Measurements from ENCODE around the gene KAT2A. TPM values are rescaled to one million over a fixed set of nuclear protein-coding genes. Genes with fewer than 3 reads are reported as not detected.

KAT2A gene
- total and polyA plus RNA-seq, 9 of the 15 experiments (the other 6 are each of a cell fraction or from before 2014, with no cell fraction given), result 1.5 to 80.4 (median 31.9) TPM

GRCh38 chr17:42132941-42133340 is 11.8 kb upstream of the KAT2A start:
- Histone ChIP-seq H3K79me2 (ENCODE audit: control insufficient read depth, insufficient read depth, low read length) (peaks cover 63% of the 10 kb centered on the region), H3K27me3 (ENCODE audit: control insufficient read depth in 2 of 2, insufficient read depth in 2 of 2, low read length in 2 of 2) (no peaks in the 10 kb centered on the region), H2AFZ (ENCODE audit: low read depth, low read length) (no peak overlapping the region), H3K4me2 (ENCODE audit: insufficient read depth, low read length) (no peak overlapping the region), H3K36me3 (ENCODE audit: control insufficient read depth, insufficient read depth, low read length) (peaks cover 91% of the 10 kb centered on the region), H3K9ac (ENCODE audit: insufficient read depth in 1 of 2, low read depth in 2 of 2, low read length in 2 of 2) (no peak overlapping the region; a peak in 1 of 4 replicates), H3K4me1 (replicated peaks in 1 of 2; ENCODE audit: control insufficient read depth in 2 of 2, insufficient read depth in 2 of 2, low read length in 2 of 2) (peaks cover 8 to 9% of the 10 kb centered on the region in 2 experiments; a peak in 3 of 5 replicates), H3K9me1 (ENCODE audit: control insufficient read depth, insufficient read depth, low read length) (peaks cover 9% of the 10 kb centered on the region), H4K20me1 (replicated peaks; ENCODE audit: control insufficient read depth, insufficient read depth, low read length) (peaks cover 3% of the 10 kb centered on the region; the same call in 1 of the 2 replicates), H3K9me3 (replicated peaks; ENCODE audit: control insufficient read depth, insufficient read depth, low read depth, low read length) (no peaks in the 10 kb centered on the region), H3K4me3 (no peak overlapping the region), H3K27ac (ENCODE audit: extremely low read depth, low read depth, low read length) (no peak overlapping the region)
- no peak for TF ChIP-seq E2F5 (CRISPR knock-in tag; IDR thresholded peaks at IDR 0.05)
- no peak for TF ChIP-seq ZNF174 (CRISPR knock-in tag; IDR thresholded peaks at IDR 0.05)
- TF ChIP-seq KAT8 (IDR thresholded peaks at IDR 0.05; ENCODE audit: low read depth), result no peak
- no peak for TF ChIP-seq KLF6 (CRISPR knock-in tag; IDR thresholded peaks at IDR 0.05; ENCODE audit: borderline replicate concordance)
- WGBS (ENCODE audit: insufficient coverage, low coverage, missing lambda C conversion rate), result 86% methylated on average over 3 of the region's 3 CpGs
- intact Hi-C loops (cut with micrococcal nuclease), result no loop called here
- no peak for ATAC-seq
- FAIRE-seq, result no peak
- in situ Hi-C loops (cut with MboI), result no loop called here
- no TSS peak for BruUV-seq (replicated peaks)
- DNase-seq (ENCODE audit: extremely low read depth in 1 of 4, low spot score in 3 of 4), result no peak
- CTCF ChIA-PET (ENCODE audit: low intra/inter-chr PET ratio), result no interaction called here
- POLR2A ChIA-PET, result interaction anchor here (0.8 kb wide), 1 partner anchor 10 kb away, joined by 6 read pairs; no protein-coding TSS in a partner anchor

GRCh38 chr17:42131981-42132432 is 10.8 kb upstream of the KAT2A start:
- no peak overlapping the region for H3K4me2 ChIP-seq (ENCODE audit: insufficient read depth, low read length)
- DNase-seq (ENCODE audit: extremely low read depth in 1 of 4, low spot score in 3 of 4), result no peak
- ChIA-PET CTCF (ENCODE audit: low intra/inter-chr PET ratio) (no interaction called here), POLR2A (interaction anchor here (1.7 kb wide), 1 partner anchor 11 kb away, joined by 7 read pairs; the partner anchor contains the start of gene KAT2A)
- H3K4me3 ChIP-seq, result no peak overlapping the region
- peaks cover 60% of the 10 kb centered on the region for H3K79me2 ChIP-seq (ENCODE audit: control insufficient read depth, insufficient read depth, low read length)
- ATAC-seq, result no peak
- no peak for FAIRE-seq
- H3K9ac ChIP-seq (ENCODE audit: insufficient read depth in 1 of 2, low read depth in 2 of 2, low read length in 2 of 2), result no peak overlapping the region
- H4K20me1 ChIP-seq (replicated peaks; ENCODE audit: control insufficient read depth, insufficient read depth, low read length), result peaks cover 3% of the 10 kb centered on the region; the same call in 1 of the 2 replicates
- H2AFZ ChIP-seq (ENCODE audit: low read depth, low read length), result no peak overlapping the region
- H3K36me3 ChIP-seq (ENCODE audit: control insufficient read depth, insufficient read depth, low read length), result peaks cover 91% of the 10 kb centered on the region
- BruUV-seq (replicated peaks), result no TSS peak
- intact Hi-C loops (cut with micrococcal nuclease) (no loop called here), in situ Hi-C loops (cut with MboI) (no loop called here)
- peaks cover 8 to 9% of the 10 kb centered on the region in 2 experiments; a peak in 3 of 5 replicates for H3K4me1 ChIP-seq (replicated peaks in 1 of 2; ENCODE audit: control insufficient read depth in 2 of 2, insufficient read depth in 2 of 2, low read length in 2 of 2)
- H3K27me3 ChIP-seq (ENCODE audit: control insufficient read depth in 2 of 2, insufficient read depth in 2 of 2, low read length in 2 of 2), result no peaks in the 10 kb centered on the region
- WGBS (ENCODE audit: insufficient coverage, low coverage, missing lambda C conversion rate), result 72% methylated on average over 4 of the region's 4 CpGs
- peaks cover 9% of the 10 kb centered on the region for H3K9me1 ChIP-seq (ENCODE audit: control insufficient read depth, insufficient read depth, low read length)
- no peak for TF ChIP-seq ZEB2 (IDR thresholded peaks at IDR 0.05)
- no peaks in the 10 kb centered on the region for H3K9me3 ChIP-seq (replicated peaks; ENCODE audit: control insufficient read depth, insufficient read depth, low read depth, low read length)
- no peak overlapping the region for H3K27ac ChIP-seq (ENCODE audit: extremely low read depth, low read depth, low read length)
